ENCODE measurements around the gene EEF1A2.

EEF1A2 gene

GRCh38 chr20:63463400-63464288 is 35.2 kb downstream of the EEF1A2 start:
- H3K9ac ChIP-seq (ENCODE audit: low read depth, low read length) = no peak overlapping the region
- no peaks in the 10 kb centered on the region for H3K79me2 ChIP-seq (ENCODE audit: insufficient read depth, low read length)
- no peak overlapping the region for H3K4me3 ChIP-seq (ENCODE audit: low read depth in 1 of 2, low read length in 2 of 2)
- no peak overlapping the region for H3K4me2 ChIP-seq (ENCODE audit: insufficient read depth, low read length)
- peaks cover 39% of the 10 kb centered on the region for H4K20me1 ChIP-seq (ENCODE audit: insufficient read depth, low read length)
- H3K36me3 ChIP-seq (ENCODE audit: insufficient read depth, low read length) = no peaks in the 10 kb centered on the region
- H3K4me1 ChIP-seq (ENCODE audit: insufficient read depth, low read length) = no peaks in the 10 kb centered on the region
- TF ChIP-seq EZH2 (IDR thresholded peaks at IDR 0.05; ENCODE audit: borderline replicate concordance, low read depth, low read length, severe bottlenecking) (no peak), CTCF (IDR thresholded peaks at IDR 0.05; ENCODE audit: borderline replicate concordance, extremely low read depth, low read length, poor library complexity, severe bottlenecking) (no peak)
- no peaks in the 10 kb centered on the region for H3K9me3 ChIP-seq (ENCODE audit: insufficient read depth, low read length, severe bottlenecking)
- ATAC-seq (ENCODE audit: insufficient read depth, low read depth) (no peak), DNase-seq (no peak)
- peaks cover 2% of the 10 kb centered on the region for H3K27me3 ChIP-seq (ENCODE audit: insufficient read depth, low read length, poor library complexity)
- H3K27ac ChIP-seq (ENCODE audit: low read length) = no peak overlapping the region
- no peak overlapping the region for H2AFZ ChIP-seq (ENCODE audit: low read depth, low read length)

- Histone ChIP-seq H3K4me1 (ENCODE audit: insufficient read depth, low read length) (peaks cover 6% of the 10 kb centered on the region), H3K79me2 (ENCODE audit: insufficient read depth, low read length) (no peaks in the 10 kb centered on the region), H3K27ac (ENCODE audit: low read length) (no peak overlapping the region), H3K9me3 (ENCODE audit: insufficient read depth, low read length, severe bottlenecking) (no peaks in the 10 kb centered on the region), H2AFZ (ENCODE audit: low read depth, low read length) (no peak overlapping the region), H3K4me3 (ENCODE audit: low read depth in 1 of 2, low read length in 2 of 2) (no peak overlapping the region), H3K4me2 (ENCODE audit: insufficient read depth, low read length) (no peak overlapping the region), H3K27me3 (ENCODE audit: insufficient read depth, low read length, poor library complexity) (peaks cover 2% of the 10 kb centered on the region), H3K9ac (ENCODE audit: low read depth, low read length) (no peak overlapping the region), H4K20me1 (ENCODE audit: insufficient read depth, low read length) (peaks cover 39% of the 10 kb centered on the region), H3K36me3 (ENCODE audit: insufficient read depth, low read length) (no peaks in the 10 kb centered on the region)
- DNase-seq (no peak), ATAC-seq (ENCODE audit: insufficient read depth, low read depth) (no peak)
- TF ChIP-seq EZH2 (IDR thresholded peaks at IDR 0.05; ENCODE audit: borderline replicate concordance, low read depth, low read length, severe bottlenecking) (no peak), CTCF (IDR thresholded peaks at IDR 0.05; ENCODE audit: borderline replicate concordance, extremely low read depth, low read length, poor library complexity, severe bottlenecking) (no peak)
Observed at GRCh38 chr20:63462244-63462643, 36.6 kb downstream of the EEF1A2 start.

GRCh38 chr20:63461104-63461763 is 37.6 kb downstream of the EEF1A2 start:
- Histone ChIP-seq H4K20me1 (ENCODE audit: insufficient read depth, low read length) (peaks cover 42% of the 10 kb centered on the region), H3K27ac (ENCODE audit: low read length) (no peak overlapping the region), H3K79me2 (ENCODE audit: insufficient read depth, low read length) (no peaks in the 10 kb centered on the region), H3K4me1 (ENCODE audit: insufficient read depth, low read length) (peaks cover 6% of the 10 kb centered on the region), H2AFZ (ENCODE audit: low read depth, low read length) (no peak overlapping the region), H3K36me3 (ENCODE audit: insufficient read depth, low read length) (no peaks in the 10 kb centered on the region), H3K4me3 (ENCODE audit: low read depth in 1 of 2, low read length in 2 of 2) (no peak overlapping the region), H3K9me3 (ENCODE audit: insufficient read depth, low read length, severe bottlenecking) (no peaks in the 10 kb centered on the region), H3K4me2 (ENCODE audit: insufficient read depth, low read length) (no peak overlapping the region), H3K9ac (ENCODE audit: low read depth, low read length) (no peak overlapping the region), H3K27me3 (ENCODE audit: insufficient read depth, low read length, poor library complexity) (peaks cover 2% of the 10 kb centered on the region)
- DNase-seq (peak; percentile 62), ATAC-seq (ENCODE audit: insufficient read depth, low read depth) (peak; percentile 70)
- TF ChIP-seq CTCF (IDR thresholded peaks at IDR 0.05; ENCODE audit: borderline replicate concordance, extremely low read depth, low read length, poor library complexity, severe bottlenecking) (no peak), EZH2 (IDR thresholded peaks at IDR 0.05; ENCODE audit: borderline replicate concordance, low read depth, low read length, severe bottlenecking) (no peak)

Measured in DND-41 (cell line).